NCI-H2171 treated with DMSO at 0.1 percent for 48 hours (cell line): ENCODE results near the gene SYNJ2.
A peak's percentile ranks its signal among the peaks of the same experiment; 100 is the strongest.

Source experiments
- DNase-seq: peaks from one replicate; lab custom pipeline; 2025; lab: John Stamatoyannopoulos, UW

Gene SYNJ2

DNA sequence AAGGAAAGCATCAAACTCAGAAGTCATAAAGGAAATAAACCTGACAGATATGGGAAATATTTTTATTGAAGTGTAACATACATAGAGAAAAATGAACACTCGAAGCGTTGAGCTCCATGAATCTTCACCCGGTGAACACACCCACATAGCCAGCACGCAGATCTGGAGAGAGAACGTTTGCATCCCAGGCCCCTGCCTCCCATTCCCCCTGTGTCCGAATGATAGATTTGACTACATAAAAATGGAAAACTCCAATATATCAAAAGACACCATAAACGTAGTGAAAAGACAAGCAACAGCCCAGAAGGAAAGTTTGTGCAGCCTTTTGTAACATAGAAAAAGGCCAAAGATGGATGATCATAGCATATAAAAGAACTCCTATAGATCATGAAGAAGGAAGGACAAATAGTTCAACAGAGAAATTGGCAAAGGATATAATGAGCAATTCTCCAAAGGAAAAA lies 17.1 kb downstream of the SYNJ2 start:
- DNase-seq, result no peak

DNA sequence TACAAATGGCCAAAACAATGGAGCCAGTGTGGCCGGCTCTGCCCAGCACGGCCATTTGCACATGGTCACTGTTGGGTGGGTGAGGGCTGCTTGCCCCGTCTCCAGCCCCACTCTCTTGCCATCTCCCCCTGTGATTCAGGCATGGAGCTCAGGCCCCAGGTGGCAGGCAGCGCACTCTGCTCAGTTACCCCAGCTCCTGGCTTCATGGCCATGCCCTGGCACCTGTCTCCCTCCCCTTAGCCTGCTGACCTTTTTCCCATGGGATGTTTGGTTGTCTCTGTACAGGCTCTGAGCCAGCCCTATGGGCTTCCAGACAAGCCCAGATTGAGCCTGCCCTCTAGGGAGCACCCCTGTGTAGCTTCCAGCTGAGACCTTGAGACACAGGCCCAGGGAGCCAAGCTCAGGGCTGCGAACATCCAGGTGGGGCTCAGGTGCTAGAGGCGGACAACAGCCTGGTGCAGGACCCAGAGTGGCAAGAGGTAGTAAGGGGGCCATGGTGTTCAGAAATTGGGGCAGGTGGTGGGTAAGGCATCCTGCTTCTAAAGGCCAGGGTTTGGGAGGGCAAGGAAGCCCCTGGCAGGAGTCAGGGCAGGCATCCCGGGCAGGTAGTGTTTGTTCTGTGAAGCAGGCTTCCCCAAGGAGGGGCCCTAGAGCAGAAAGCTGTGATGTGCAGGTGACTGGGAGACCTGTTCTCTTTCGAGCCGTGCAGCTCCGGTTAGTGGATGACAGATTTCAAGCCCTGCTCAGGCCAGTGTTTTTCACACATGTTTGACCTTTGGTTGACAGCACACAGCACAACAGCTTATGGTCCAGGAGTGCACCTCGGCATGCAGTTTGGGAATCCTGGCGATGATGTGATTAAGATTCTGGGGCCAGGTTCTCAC lies 17.7 kb downstream of the SYNJ2 start:
- DNase-seq, result peak; percentile 84

DNA sequence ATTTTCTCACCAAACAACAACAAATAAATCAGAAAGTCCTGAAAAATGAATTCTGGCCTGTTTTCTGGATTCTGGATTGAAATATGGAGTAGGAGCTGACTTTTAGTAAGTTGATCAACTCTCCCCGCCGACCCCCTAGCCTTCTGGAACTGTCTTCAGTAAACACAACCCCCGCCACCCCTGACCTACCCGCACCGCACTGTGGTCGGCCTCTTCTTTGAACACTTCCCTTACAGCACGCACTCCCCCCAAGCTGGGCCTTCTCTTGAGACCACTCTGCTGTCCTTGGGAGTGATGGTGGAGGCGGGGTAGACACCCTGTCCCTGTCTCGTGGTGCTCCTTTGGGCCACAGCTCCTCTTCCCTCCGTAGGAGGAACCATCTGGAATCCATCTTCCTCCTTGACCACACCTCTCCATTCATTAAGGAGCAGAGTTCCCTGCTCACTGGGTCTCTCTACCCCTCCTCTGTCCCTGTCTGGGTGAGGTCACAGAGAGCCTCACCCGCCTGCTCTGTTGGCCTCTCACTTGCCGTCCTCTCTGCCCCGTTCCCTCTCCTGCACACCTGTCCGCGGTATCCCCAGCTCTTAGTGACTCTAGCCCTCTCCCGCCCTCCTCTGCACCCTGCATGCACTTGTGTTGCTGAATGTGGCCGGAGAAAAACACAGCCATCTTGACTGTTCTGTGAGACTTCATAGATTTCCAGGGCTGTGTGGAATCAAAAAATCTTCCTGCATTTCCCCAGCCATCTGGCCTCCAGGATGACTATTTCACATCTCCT lies 19.1 kb downstream of the SYNJ2 start:
- DNase-seq, result peak; percentile 25

DNA sequence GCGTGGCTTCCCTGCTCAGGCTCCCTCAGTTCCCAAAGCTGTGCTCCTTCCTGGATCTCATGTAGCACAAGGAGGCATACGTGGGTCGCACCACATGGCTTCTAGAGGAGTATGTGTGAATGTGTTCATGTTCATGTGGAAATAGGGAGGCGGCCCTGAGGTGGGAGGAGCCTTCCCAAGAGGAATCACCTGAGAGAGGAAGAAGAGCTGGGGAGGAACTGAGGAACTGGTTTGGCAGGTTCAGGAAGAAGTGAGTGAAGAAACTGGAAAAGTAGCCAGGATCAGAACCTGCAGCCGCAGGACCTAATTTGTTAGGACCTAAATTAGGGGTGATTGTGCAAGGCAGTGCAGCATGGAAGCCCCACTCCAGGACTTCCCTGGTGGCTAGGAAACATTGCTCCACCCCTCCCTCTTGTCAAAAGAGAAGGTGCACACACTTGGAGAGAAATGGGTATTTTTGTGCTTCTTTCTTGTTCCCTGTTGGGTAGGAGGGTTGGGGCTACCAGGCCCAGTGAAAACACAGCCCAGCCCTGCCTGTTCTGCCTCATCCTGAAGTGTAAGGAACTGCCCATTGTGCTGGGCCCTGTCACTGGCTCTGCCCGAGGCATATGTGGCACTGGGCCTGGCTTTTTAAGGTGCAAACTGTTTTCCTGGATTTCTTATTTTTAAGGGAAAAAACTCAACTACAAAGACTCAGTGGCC lies 20.7 kb downstream of the SYNJ2 start:
- no peak for DNase-seq

DNA sequence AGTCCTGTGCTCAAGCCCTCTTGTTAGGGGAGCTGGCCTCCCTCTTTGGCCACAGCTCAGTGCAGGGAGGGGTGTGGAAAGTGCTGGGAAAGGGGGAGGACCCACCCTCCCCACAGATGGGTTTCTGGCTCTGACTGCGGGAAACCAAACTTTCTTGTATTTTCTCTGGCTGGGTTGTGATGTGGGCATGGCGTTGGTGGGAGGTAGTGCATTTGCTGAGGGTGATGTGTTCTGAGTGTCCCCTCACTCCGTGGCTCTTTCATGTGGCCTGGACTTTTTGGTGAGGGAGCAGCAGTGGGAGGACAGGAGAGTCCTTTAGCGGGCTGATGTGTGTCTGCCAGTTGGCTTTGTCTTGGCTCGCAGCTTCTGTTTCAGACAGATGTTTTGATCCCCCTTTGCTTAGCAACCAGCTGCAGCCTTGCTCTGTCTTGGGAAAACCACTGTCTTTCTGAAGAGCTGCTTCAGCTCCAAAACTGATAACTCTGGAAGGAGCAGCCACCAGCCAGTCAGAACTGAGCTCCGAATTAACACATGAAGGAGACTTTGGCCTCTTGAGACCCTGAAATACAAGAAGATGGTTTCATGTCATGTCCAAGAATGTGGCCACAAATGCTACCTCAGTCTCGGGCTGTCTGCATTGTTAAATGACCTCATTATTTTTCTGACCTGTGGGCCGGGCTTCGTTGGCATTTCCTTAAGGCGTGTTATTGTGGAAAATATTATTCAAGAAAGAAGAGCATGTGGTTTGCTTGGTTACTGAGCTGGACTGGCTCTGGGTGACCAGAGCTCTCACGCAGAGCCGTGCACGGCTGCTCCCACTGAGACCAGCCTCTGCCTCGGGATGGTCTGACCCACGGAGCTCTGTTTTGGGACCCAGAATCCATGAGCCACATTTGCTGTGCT lies 21.5 kb downstream of the SYNJ2 start:
- DNase-seq, result no peak

DNA sequence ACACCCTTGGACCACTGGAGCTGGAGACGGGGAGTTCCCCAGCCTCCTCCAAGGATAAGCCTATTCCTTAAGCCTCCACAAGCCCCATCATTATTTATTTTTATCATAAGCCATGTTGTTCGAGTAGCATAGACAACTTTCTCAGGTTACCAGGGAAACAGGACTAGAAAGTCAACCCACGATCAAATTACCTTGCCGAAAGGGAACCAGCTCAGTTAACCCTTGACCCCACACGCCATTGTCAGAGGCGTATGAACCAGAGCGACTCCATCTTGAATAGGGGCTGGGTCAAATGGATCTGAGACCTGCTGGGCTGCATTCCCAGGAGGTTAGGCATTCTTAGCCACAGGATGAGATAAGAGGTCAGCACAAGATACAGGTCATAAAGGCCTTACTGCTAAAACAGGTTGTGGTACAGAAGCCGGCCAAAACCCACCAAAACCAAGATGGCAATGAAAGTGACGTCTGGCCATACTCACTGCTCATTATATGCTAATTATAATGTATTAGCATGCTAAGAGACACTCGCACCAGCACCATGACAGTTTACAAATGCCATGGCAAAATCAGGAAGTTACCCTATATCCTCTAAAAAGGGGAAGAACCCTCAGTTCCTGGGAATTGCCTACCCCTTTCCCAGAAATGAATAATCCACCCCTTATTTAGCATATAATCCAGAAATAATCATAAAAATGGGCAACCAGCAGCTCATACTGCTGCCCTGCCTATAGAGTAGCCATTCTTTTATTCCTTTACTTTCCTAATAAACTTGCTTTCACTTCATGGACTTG lies 22.4 kb downstream of the SYNJ2 start:
- DNase-seq, result no peak

DNA sequence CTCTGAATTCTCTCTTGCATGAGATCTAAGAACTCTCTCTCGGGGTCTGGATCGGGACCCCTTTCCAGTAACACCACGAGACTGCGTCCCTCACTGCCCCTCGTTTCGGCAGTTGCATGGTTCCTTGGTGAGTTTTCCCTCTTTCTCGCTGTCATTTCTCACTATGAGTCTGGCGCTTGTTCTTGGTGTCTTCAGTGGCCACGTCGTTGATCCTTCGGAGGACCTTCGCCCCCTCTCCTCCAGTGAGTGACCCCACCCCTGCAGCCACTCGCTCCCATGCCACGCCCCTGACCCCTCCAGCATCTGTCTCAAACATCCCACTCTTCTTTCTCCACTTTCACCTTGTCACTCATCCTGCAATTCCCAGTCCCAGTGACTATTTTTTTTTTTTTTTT lies 23.0 kb downstream of the SYNJ2 start:
- DNase-seq, result no peak

DNA sequence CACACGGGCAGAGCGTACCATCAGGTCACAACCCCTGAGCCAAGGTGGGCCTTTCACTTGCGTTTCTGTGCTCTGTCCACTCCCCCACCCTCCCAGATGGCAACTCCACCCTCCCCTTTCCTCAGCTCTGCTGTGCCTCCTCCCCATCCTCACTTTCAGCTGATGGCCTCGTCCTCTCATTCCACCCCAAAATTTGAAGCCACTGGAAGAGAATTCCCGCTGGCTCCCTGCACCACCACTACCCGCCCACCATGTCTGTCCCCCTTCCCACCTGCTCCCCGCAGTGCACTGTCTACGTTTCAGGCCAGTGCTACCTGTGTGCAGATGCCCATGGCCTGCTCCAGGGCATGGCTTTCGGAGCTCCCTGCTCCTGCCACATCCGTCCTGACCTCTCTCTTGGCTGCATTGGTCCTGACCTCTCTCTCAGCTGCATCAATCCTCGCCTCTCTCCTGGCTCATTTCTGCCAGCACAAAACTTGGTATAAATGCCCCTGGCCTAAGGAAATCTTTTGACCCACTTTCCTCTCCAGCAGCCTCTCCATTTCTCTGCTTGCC lies 24.0 kb downstream of the SYNJ2 start:
- DNase-seq, result no peak

DNA sequence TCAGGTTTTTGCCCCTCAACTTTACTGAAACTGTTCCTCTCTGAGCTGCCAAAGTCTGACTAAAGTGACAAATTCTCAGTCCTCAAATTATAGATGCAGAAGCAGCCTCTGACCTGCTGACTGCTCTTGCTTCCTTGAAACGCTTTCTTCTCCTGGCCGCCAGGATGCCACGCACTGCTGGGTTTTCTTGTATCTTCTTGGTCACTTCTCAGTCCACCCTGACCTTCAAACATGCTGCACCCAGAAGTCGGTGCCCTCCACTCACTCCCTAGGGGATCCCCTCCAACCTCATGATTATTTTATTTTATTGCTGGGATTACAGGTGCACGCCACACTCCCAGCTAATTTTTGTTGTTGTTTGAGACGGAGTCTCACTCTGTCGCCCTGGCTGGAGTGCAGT lies 24.7 kb downstream of the SYNJ2 start:
- no peak for DNase-seq

DNA sequence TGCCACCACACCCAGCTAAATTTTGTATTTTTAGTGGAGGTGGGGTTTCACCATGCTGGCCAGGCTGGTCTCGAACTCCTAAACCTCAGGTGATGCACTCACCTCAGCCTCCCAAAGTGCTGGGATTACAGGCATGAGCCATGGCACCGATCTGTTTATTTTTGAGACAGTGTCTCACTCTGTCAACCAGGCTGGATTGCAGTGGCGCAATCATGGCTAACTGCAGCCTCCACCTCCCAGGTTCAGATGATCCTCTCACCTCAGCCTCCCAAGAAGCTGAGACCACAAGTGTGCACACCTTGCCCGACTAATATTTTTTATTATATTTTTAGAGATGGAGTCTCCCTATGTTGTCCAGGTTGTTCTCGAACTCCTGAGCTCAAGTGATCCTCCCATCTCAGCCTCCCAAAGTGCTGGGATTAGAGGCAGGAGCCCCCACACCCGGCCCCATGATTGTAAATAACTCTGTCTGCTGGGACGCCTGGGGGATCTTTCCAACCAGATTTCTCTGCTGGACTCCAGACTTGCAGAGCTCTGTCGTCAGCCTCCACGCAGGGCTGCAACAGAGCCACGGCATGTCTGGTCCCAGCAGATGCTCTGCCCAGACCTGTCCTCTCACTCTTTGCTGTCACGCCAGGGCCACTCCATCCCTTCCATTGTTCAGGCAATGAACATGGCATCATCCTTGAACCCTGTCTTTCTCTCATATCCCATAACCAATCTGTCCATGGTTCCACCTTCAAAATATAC lies 25.3 kb downstream of the SYNJ2 start:
- DNase-seq, result no peak

DNA sequence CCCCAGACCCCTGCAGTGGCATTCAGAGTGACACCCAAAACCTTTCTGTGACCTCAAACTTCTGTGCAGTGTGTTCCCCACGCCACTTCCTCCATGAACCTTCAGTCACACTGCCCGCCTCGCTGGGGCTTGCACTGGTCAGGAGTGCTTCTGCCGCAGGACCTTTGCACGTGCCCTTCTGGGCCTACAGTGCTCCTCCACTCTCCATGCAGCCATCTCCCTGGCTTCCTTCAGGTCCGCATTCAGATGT lies 27.1 kb downstream of the SYNJ2 start:
- no peak for DNase-seq

DNA sequence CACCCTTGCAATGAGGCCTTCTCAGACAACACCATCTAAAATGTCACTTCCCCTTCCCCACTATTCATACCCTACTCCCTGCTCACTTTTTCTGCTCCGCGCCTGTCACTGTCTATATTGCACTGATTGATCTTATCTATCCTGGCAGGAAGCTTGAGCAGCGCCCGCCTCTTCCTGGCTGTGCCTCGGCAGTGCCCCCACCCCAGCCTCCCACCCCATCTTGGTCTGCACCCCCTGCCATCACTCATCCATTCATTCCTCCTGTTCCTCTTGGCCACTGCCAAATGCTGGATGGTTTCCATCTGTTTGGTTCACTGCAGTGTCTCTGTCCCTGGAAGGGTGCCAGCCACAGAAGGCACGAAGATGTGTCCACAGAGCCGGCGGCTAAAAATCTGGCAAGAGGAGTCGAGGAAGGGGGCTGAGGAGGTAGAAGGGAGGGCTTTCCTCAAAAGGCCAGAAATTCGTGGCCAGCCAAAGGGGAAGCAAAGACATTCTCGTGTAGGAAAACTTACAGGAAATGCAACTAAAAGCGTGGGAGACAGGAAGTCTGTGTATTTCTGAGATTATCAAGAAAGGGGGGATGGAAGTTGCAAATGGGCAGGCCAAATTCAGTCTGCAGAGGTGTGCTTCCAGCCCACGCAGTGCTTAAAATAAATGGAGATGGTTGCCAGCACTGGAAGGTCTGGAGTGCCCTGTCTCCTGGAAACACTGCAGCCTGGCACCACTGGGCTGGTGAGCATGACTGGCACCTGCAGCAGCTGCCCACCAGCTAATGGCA lies 27.6 kb downstream of the SYNJ2 start:
- peak; percentile 88 for DNase-seq

DNA sequence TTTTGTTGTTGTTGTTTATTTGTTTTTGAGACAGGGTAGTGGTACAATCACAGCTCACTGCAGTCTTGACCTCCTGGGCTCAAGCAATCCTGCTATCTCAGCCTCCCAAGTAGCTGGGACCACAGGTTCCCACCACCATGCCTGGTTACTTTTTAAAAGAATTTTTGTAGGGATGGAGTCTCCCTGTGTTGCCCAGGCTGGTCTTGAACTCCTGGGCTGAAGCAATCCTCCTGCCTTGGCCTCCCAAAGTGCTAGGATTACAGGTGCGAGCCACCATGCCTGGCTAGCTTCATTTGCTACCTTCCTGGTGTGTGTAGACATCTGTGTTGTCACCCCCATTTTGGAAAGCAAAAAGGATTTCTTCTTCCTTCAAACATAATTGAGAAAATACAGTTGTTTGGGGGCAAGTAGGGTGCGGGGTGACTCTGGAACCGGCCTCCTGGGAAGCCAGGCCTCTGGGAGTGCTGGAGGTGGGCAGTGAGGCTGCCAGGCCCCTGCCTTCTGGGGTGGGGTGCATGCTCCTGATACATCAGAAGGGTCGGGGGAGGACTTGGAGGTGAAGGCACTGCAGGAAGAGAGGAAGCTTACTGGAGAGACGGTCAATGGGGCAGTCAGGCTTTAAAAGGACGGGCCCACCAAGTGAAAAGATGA lies 28.4 kb downstream of the SYNJ2 start:
- DNase-seq, result no peak

DNA sequence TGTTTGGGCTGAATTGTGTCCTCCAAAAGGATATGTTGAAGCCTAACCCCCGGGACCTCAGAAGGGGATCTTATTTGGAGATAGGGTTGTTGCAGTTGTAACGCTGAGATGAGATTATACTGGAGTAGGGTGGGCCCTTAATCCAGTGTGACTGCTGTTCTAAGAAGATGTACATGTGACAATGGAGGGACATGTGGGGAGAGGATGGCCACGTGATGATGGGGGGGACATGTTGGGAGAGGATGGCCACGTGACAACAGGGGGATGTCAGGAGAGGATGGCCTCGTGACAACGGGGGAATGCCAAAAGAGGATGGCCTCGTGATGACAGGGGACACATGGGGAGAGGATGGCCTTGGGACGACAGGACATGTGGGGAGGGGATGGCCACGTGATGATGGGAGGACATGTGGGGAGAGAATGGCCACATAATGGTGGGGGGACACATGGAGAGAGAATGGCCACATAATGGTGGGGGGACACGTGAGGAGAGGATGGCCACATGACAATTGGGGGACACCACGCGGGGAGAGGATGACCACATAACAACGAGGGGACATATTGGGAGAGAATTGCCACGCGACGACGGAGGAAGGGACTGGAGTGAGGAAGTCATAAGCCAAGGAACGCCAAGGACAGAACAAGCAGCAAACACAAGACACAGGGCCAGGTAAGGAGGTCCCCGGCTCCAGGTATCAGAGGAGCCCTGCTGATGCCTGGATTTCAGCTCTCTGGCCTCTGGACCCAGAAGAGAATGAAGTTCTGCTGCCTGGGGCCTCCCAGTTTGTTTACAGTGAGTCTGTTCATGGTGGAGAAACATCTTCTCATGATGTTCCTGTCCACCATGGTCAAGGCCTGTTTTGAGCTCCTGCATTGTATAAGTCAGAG lies 29.2 kb downstream of the SYNJ2 start:
- DNase-seq, result no peak

DNA sequence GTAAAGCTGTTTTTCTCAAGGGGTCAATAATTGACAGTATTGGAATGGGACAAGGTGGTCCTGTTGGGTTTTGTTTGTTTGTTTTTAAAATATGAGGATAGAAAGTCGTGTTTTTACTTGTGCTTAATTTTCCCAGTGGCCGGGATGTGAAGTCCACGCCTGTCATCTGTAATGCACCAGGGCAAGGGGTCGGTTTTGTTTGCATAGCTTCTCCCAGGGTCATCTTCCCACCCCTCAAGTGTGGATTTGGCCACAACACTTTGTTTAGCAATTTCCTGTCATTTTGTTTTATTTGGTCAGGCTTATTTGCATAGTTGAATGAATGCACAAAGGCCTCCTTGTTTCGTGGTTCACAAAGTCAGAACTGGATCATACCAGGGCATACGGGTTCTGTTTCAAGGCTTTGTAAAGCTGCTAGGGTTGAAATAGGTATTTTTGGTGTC lies 29.8 kb downstream of the SYNJ2 start:
- DNase-seq, result no peak

DNA sequence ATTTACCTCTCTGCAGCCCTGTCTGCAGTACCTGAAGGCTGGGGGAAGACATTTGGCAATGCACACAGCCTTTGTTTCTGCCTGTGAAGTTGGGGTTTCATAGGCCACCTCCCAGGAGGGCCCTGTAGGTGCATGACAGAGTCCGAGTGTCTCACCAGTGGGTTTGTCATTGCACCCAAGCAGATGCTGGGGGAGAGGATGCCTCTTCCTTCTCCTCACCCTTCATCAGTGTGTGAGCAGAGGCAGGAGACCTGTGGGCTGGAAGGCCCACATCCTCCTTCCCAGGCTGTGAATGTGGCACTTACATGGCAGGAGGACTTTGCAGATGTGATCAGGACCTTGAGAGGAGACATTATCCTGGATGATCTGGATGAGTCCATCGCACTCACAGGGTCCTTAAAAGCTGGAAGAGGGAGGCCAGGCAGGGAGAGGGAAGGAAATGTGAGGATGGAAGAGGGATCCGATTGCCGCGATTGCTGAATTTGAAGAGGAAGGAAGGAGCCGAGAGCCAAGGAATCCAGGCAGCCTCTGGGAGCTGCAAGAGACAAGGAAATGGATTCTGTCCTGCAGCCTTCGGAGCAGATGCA lies 30.4 kb downstream of the SYNJ2 start:
- DNase-seq, result no peak

DNA sequence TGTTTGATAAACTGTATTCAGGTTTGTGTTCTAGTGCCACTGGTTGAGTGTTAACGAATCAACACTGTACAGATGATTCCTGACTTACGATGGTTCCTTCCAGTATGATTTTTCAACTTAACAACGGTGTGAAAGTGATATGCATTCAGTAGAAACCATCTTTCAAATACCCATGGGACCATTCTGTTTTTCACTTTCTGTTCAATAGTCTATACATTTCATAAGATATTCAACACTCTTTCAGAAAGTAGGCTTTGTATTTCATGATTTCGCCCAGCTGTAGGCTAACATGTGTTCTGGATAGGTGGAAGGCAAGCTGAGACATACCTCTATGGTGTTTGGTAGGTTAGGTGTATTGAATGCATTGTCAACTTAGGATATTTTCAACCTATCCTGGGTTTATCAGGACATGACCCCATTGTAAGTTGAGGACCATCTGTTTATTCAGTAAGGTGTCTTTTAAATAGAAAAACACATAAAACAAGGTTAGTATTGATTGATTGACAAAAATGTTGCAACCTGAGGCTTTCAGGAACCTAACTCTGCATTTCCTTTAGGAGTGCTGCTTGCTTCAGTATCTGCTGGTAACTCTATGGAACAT lies 32.3 kb downstream of the SYNJ2 start:
- no peak for DNase-seq
